Measurements from ENCODE around the gene IL31RA. TPM values are rescaled to one million over a fixed set of nuclear protein-coding genes. Genes with fewer than 3 reads are reported as not detected.

Gene IL31RA
- total and polyA plus RNA-seq, 2 donors from 2014 or later = 0.44 TPM; not detected in 1

Other genes with a start within 250 kb of the IL31RA start
- gene SLC38A9, start 139.0 kb upstream of the IL31RA start, total RNA-seq = 24.8 TPM
- gene SLC38A9, start 139.0 kb upstream of the IL31RA start, polyA plus RNA-seq (ENCODE audit: insufficient read depth, low read depth, low replicate concordance) = 5.8 TPM
- gene DDX4, start 113.3 kb upstream of the IL31RA start, total RNA-seq = not detected
- gene DDX4, start 113.3 kb upstream of the IL31RA start, polyA plus RNA-seq (ENCODE audit: insufficient read depth, low read depth, low replicate concordance) = not detected
- gene IL6ST, start 143.6 kb downstream of the IL31RA start, total RNA-seq = 378 TPM
- 39.2 TPM for gene IL6ST, start 143.6 kb downstream of the IL31RA start, polyA plus RNA-seq (ENCODE audit: insufficient read depth, low read depth, low replicate concordance)

All from kidney (tissue), 2 donors.